Measurements from ENCODE around the gene GHRH. TPM values are rescaled to one million over a fixed set of nuclear protein-coding genes. Genes with fewer than 3 reads are reported as not detected.

The GHRH gene
- total RNA-seq, 1 experiment from 2014 or later, result not detected

DNA sequence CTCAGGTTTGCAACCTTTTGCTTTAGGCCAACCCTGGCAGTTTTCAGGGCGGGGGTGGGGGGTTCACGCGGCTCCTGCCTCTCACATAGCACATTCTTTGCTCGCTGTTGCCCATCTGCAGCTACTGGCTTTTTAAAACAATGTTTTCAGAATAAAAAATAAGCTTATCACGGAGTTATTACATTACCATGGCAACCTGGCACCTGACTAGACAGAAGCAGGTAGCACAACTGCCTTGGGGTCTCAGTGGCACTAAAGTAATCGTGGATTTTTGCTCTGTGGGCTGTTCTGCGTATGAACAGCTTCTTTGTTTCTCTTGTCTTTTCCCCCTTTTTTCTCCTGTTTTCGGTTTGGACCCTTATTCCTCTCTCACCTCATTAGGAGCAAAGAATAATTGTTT, 18.8 kb upstream of the GHRH start:
- Histone ChIP-seq H3K36me3 (ENCODE audit: control insufficient read depth in 1 of 2, insufficient read depth in 2 of 2, low read length in 2 of 2) (no peaks in the 10 kb centered on the region), H3K27me3 (ENCODE audit: insufficient read depth, low read length) (no peaks in the 10 kb centered on the region), H3K27ac (ENCODE audit: low read depth, low read length) (no peak overlapping the region), H3K4me3 (replicated peaks in 1 of 2; ENCODE audit: low read depth in 1 of 2, low read length in 2 of 2) (no peak overlapping the region), H3K4me1 (ENCODE audit: control insufficient read depth in 1 of 2, insufficient read depth in 2 of 2, low read length in 2 of 2) (peaks cover 0 to 5% of the 10 kb centered on the region in 2 experiments; a peak in 1 of 4 replicates), H3K9ac (ENCODE audit: low read length) (no peak overlapping the region), H3K79me2 (ENCODE audit: insufficient read depth, low read length) (no peaks in the 10 kb centered on the region), H2AFZ (ENCODE audit: low read depth, low read length, poor library complexity, severe bottlenecking) (no peak overlapping the region), H3K9me3 (ENCODE audit: control insufficient read depth in 1 of 2, insufficient read depth in 1 of 2, low read depth in 1 of 2, low read length in 2 of 2) (no peaks in the 10 kb centered on the region), H3K9me2 (ENCODE audit: insufficient read depth) (no peaks in the 10 kb centered on the region), H4K20me1 (ENCODE audit: insufficient read depth) (no peaks in the 10 kb centered on the region), H3K4me2 (ENCODE audit: low read length) (no peak overlapping the region)
- ChIA-PET POLR2A (no interaction called here), CTCF (interaction anchor here (1.6 kb wide), 1 partner anchor 10 kb away, joined by 5 read pairs; no protein-coding TSS in a partner anchor), RAD21 (ENCODE audit: low non-redundant PET in 1 of 2, low total read pairs in 2 of 2, uncharacterized antibody in 2 of 2, unreplicated experiment in 2 of 2) (no interaction called here)
- ATAC-seq (no peak), DNase-seq (ENCODE audit: low read depth, low spot score) (no peak)
- intact Hi-C loops (cut with micrococcal nuclease), result no loop called here
- BruUV-seq (replicated peaks), result no TSS peak
- TF ChIP-seq EZH2phosphoT487 (IDR thresholded peaks at IDR 0.05; ENCODE audit: borderline replicate concordance) (no peak), ELF1 (IDR thresholded peaks at IDR 0.05; ENCODE audit: borderline replicate concordance, low read depth) (no peak), CBX3 (IDR thresholded peaks at IDR 0.05; ENCODE audit: low read depth) (no peak), SIN3A (IDR thresholded peaks at IDR 0.05; ENCODE audit: low read depth) (no peak), FOSL1 (IDR thresholded peaks at IDR 0.05; ENCODE audit: low read depth) (no peak), MAX (IDR thresholded peaks at IDR 0.05) (no peak), JUND (IDR thresholded peaks at IDR 0.05) (no peak), POLR2A (IDR thresholded peaks at IDR 0.05; ENCODE audit: borderline replicate concordance, extremely low read depth, insufficient read depth, insufficient read length) (no peak), EZH2 (IDR thresholded peaks at IDR 0.05) (no peak), EGR1 (IDR thresholded peaks at IDR 0.05; ENCODE audit: low read depth) (no peak), POLR2AphosphoS5 (IDR thresholded peaks at IDR 0.05; ENCODE audit: low read depth, low read length) (no peak), SP1 (IDR thresholded peaks at IDR 0.05; ENCODE audit: low read depth) (no peak), REST (IDR thresholded peaks at IDR 0.05; ENCODE audit: low read depth) (no peak), TCF7L2 (IDR thresholded peaks at IDR 0.05; ENCODE audit: borderline replicate concordance, extremely low read depth, insufficient read depth, insufficient read length) (no peak), YY1 (IDR thresholded peaks at IDR 0.05; ENCODE audit: extremely low read depth, insufficient replicate concordance, low read depth, low read length) (no peak), ZFX (IDR thresholded peaks at IDR 0.05) (no peak), CEBPB (IDR thresholded peaks at IDR 0.05; ENCODE audit: low read depth) (no peak), RAD21 (IDR thresholded peaks at IDR 0.05; ENCODE audit: low read depth) (no peak)
- TF ChIP-seq, protein P1, sequence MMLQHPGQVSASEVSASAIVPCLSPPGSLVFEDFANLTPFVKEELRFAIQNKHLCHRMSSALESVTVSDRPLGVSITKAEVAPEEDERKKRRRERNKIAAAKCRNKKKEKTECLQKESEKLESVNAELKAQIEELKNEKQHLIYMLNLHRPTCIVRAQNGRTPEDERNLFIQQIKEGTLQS (IDR thresholded peaks at IDR 0.05), result no peak
- TF ChIP-seq, protein P2, sequence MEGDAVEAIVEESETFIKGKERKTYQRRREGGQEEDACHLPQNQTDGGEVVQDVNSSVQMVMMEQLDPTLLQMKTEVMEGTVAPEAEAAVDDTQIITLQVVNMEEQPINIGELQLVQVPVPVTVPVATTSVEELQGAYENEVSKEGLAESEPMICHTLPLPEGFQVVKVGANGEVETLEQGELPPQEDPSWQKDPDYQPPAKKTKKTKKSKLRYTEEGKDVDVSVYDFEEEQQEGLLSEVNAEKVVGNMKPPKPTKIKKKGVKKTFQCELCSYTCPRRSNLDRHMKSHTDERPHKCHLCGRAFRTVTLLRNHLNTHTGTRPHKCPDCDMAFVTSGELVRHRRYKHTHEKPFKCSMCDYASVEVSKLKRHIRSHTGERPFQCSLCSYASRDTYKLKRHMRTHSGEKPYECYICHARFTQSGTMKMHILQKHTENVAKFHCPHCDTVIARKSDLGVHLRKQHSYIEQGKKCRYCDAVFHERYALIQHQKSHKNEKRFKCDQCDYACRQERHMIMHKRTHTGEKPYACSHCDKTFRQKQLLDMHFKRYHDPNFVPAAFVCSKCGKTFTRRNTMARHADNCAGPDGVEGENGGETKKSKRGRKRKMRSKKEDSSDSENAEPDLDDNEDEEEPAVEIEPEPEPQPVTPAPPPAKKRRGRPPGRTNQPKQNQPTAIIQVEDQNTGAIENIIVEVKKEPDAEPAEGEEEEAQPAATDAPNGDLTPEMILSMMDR (IDR thresholded peaks at IDR 0.05 in 2 of 3, conservative IDR thresholded peaks at IDR 0.05 in 1 of 3; ENCODE audit: borderline replicate concordance in 1 of 3, insufficient read depth in 1 of 3, low read depth in 2 of 3, low read length in 2 of 3), result no peak

All from HCT116 (cell line).